ENCODE data around the gene CYSTM1.

Gene CYSTM1

GRCh38 chr5:140236891-140237598 lies 62.1 kb downstream of the CYSTM1 start:
- DNase-seq (ENCODE audit: low spot score), result no peak

- DNase-seq (ENCODE audit: low spot score), result no peak
Measured at GRCh38 chr5:140238756-140239155, 63.8 kb downstream of the CYSTM1 start.

GRCh38 chr5:140239461-140239860 lies 64.5 kb downstream of the CYSTM1 start:
- DNase-seq (ENCODE audit: low spot score), result no peak

GRCh38 chr5:140239939-140240700 lies 65.1 kb downstream of the CYSTM1 start:
- peak; percentile 41 for DNase-seq (ENCODE audit: low spot score)

GRCh38 chr5:140240987-140241706 lies 66.2 kb downstream of the CYSTM1 start:
- DNase-seq (ENCODE audit: low spot score), result peak; percentile 54

GRCh38 chr5:140242099-140242498 lies 67.1 kb downstream of the CYSTM1 start:
- peak; percentile 16 for DNase-seq (ENCODE audit: low spot score)

GRCh38 chr5:140242890-140243585 lies 68.0 kb downstream of the CYSTM1 start:
- no peak for DNase-seq (ENCODE audit: low spot score)

- DNase-seq (ENCODE audit: low spot score), result no peak
Measured at GRCh38 chr5:140243706-140244250, 68.8 kb downstream of the CYSTM1 start.

- peak; percentile 79 for DNase-seq (ENCODE audit: low spot score)
Measured at GRCh38 chr5:140244525-140245025, 69.6 kb downstream of the CYSTM1 start.

GRCh38 chr5:140245341-140245740 lies 70.4 kb downstream of the CYSTM1 start:
- DNase-seq (ENCODE audit: low spot score), result no peak

GRCh38 chr5:140245926-140246325 lies 70.9 kb downstream of the CYSTM1 start:
- DNase-seq (ENCODE audit: low spot score), result no peak

- DNase-seq (ENCODE audit: low spot score), result peak; percentile 11
Measured at GRCh38 chr5:140246378-140247122, 71.6 kb downstream of the CYSTM1 start.

GRCh38 chr5:140248414-140248813 lies 73.4 kb downstream of the CYSTM1 start:
- no peak for DNase-seq (ENCODE audit: low spot score)

- DNase-seq (ENCODE audit: low spot score), result no peak
Measured at GRCh38 chr5:140249536-140249935, 74.5 kb downstream of the CYSTM1 start.

- DNase-seq (ENCODE audit: low spot score), result no peak
Measured at GRCh38 chr5:140250386-140250785, 75.4 kb downstream of the CYSTM1 start.

GRCh38 chr5:140251527-140251973 lies 76.6 kb downstream of the CYSTM1 start:
- DNase-seq (ENCODE audit: low spot score), result peak; percentile 90

- no peak for DNase-seq (ENCODE audit: low spot score)
Measured at GRCh38 chr5:140252470-140253126, 77.6 kb downstream of the CYSTM1 start.

- DNase-seq (ENCODE audit: low spot score), result no peak
Measured at GRCh38 chr5:140253985-140254384, 79.0 kb downstream of the CYSTM1 start.

GRCh38 chr5:140255460-140256157 lies 80.6 kb downstream of the CYSTM1 start:
- no peak for DNase-seq (ENCODE audit: low spot score)

- no peak for DNase-seq (ENCODE audit: low spot score)
Measured at GRCh38 chr5:140256726-140257125, 81.7 kb downstream of the CYSTM1 start.
